SU-DHL-6 (cell line): ENCODE measurements around the gene SNED1.

Experiments
- H2AFZ ChIP-seq: fragments of 200-600 bp; sonication (generic); 2 replicates; pipeline ENCODE4 v1.6.1; 2014; ENCODE audit warnings: low read depth, mild to moderate bottlenecking, moderate library complexity, mixed read lengths, antibody characterized with exemption, low read length; ENCODE audit not compliant: severe bottlenecking
- H3F3A ChIP-seq: fragments of 200-600 bp; shearing (Covaris generic); 2 replicates; pipeline ENCODE4 v1.6.0; 2016; ENCODE audit warnings: antibody characterized with exemption, mild to moderate bottlenecking; ENCODE audit not compliant: insufficient read depth
- H3K27ac ChIP-seq: fragments of 200-600 bp; sonication (generic); 2 replicates; pipeline ENCODE4 v1.5.1; 2016; ENCODE audit warnings: low read depth, mild to moderate bottlenecking, low read length, moderate library complexity, mixed read lengths
- H3K27me3 ChIP-seq: fragments of 200-600 bp; sonication (generic), shearing (Covaris generic); 2 replicates; pipeline ENCODE4 v1.6.0; 2014; ENCODE audit warnings: mild to moderate bottlenecking, low read length
- H3K36me3 ChIP-seq: fragments of 200-600 bp; sonication (generic); 2 replicates; pipeline ENCODE4 v1.6.1; 2014; ENCODE audit warnings: mild to moderate bottlenecking, low read length, mixed read lengths
- H3K4me2 ChIP-seq: fragments of 300-600, 200-600 bp; shearing (Covaris generic), sonication (generic); 2 replicates; pipeline ENCODE4 v1.6.0; 2014; ENCODE audit warnings: low read length, low read depth, mild to moderate bottlenecking; ENCODE audit not compliant: poor library complexity, severe bottlenecking
- H3K4me3 ChIP-seq: fragments of 200-600 bp; sonication (generic); 2 replicates; pipeline ENCODE4 v1.5.1; 2014; ENCODE audit warnings: antibody characterized with exemption, low read length, mild to moderate bottlenecking, mixed read lengths; ENCODE audit not compliant: insufficient read depth, poor library complexity, severe bottlenecking
- H3K79me2 ChIP-seq: fragments of 200-600 bp; sonication (generic); 2 replicates; pipeline ENCODE4 v1.6.1; 2014; ENCODE audit warnings: mild to moderate bottlenecking, low read length, moderate library complexity; ENCODE audit not compliant: insufficient read depth
- H3K9ac ChIP-seq: fragments of 200-600 bp; sonication (generic); 2 replicates; pipeline ENCODE4 v1.7.0; 2014; ENCODE audit warnings: mild to moderate bottlenecking, low read length
- H3K9me2 ChIP-seq: fragments of 200-600 bp; sonication (generic); replicated peaks from 2 replicates; pipeline ENCODE4 v1.6.1; 2014; ENCODE audit warnings: low read length; ENCODE audit not compliant: insufficient read depth
- H3K9me3 ChIP-seq: fragments of 200-600 bp; sonication (generic); 2 replicates; pipeline ENCODE4 v1.6.1; 2014; ENCODE audit warnings: low read length, mixed read lengths; ENCODE audit not compliant: insufficient read depth
- H4K20me1 ChIP-seq: fragments of 200-600 bp; sonication (generic); 2 replicates; pipeline ENCODE4 v1.6.1; 2014; ENCODE audit warnings: low read depth, mild to moderate bottlenecking, antibody characterized with exemption, low read length, moderate library complexity, mixed read lengths
- EZH2phosphoT487 ChIP-seq: fragments of 200-600 bp; sonication (generic), shearing (Covaris generic); conservative IDR thresholded peaks from 2 replicates; pipeline ENCODE4 v1.6.1; 2018; ENCODE audit warnings: mild to moderate bottlenecking, antibody characterized with exemption, low read length, moderate library complexity, mixed read lengths
- TF ChIP-seq, protein P1 (sequence below): fragments of 200-600 bp; sonication (generic); IDR thresholded peaks from one replicate; pipeline ENCODE4 v1.5.1; 2017; ENCODE audit warnings: antibody characterized with exemption, mild to moderate bottlenecking, low read length, moderate library complexity; ENCODE audit not compliant: insufficient read depth, poor library complexity, severe bottlenecking

SNED1 gene

GRCh38 chr2:240956935-240957655 is 41.3 kb upstream of the SNED1 start:
- TF ChIP-seq, protein P1, sequence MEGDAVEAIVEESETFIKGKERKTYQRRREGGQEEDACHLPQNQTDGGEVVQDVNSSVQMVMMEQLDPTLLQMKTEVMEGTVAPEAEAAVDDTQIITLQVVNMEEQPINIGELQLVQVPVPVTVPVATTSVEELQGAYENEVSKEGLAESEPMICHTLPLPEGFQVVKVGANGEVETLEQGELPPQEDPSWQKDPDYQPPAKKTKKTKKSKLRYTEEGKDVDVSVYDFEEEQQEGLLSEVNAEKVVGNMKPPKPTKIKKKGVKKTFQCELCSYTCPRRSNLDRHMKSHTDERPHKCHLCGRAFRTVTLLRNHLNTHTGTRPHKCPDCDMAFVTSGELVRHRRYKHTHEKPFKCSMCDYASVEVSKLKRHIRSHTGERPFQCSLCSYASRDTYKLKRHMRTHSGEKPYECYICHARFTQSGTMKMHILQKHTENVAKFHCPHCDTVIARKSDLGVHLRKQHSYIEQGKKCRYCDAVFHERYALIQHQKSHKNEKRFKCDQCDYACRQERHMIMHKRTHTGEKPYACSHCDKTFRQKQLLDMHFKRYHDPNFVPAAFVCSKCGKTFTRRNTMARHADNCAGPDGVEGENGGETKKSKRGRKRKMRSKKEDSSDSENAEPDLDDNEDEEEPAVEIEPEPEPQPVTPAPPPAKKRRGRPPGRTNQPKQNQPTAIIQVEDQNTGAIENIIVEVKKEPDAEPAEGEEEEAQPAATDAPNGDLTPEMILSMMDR: no peak
- TF ChIP-seq EZH2phosphoT487: no peak
- Histone ChIP-seq H3K27ac (no peak overlapping the region), H3K9me2 (no peaks in the 10 kb centered on the region), H3K4me3 (no peak overlapping the region), H3K9me3 (no peaks in the 10 kb centered on the region), H3K4me2 (no peak overlapping the region), H3K36me3 (no peaks in the 10 kb centered on the region), H3K79me2 (no peaks in the 10 kb centered on the region), H3F3A (no peaks in the 10 kb centered on the region), H2AFZ (no peak overlapping the region), H3K9ac (no peak overlapping the region), H3K27me3 (no peaks in the 10 kb centered on the region), H4K20me1 (no peaks in the 10 kb centered on the region)

- no peak overlapping the region for H3K4me2 ChIP-seq
- H2AFZ ChIP-seq: no peak overlapping the region
- no peaks in the 10 kb centered on the region for H3K27me3 ChIP-seq
- H3K9ac ChIP-seq: no peak overlapping the region
- no peaks in the 10 kb centered on the region for H4K20me1 ChIP-seq
- H3K36me3 ChIP-seq: no peaks in the 10 kb centered on the region
- H3K9me2 ChIP-seq: no peaks in the 10 kb centered on the region
- H3F3A ChIP-seq: no peaks in the 10 kb centered on the region
- TF ChIP-seq EZH2phosphoT487: no peak
- TF ChIP-seq, protein P1: no peak
- no peaks in the 10 kb centered on the region for H3K9me3 ChIP-seq
- no peak overlapping the region for H3K27ac ChIP-seq
- H3K4me3 ChIP-seq: no peak overlapping the region
- no peaks in the 10 kb centered on the region for H3K79me2 ChIP-seq
Measured at GRCh38 chr2:240957656-240958365, 40.6 kb upstream of the SNED1 start.

DNA sequence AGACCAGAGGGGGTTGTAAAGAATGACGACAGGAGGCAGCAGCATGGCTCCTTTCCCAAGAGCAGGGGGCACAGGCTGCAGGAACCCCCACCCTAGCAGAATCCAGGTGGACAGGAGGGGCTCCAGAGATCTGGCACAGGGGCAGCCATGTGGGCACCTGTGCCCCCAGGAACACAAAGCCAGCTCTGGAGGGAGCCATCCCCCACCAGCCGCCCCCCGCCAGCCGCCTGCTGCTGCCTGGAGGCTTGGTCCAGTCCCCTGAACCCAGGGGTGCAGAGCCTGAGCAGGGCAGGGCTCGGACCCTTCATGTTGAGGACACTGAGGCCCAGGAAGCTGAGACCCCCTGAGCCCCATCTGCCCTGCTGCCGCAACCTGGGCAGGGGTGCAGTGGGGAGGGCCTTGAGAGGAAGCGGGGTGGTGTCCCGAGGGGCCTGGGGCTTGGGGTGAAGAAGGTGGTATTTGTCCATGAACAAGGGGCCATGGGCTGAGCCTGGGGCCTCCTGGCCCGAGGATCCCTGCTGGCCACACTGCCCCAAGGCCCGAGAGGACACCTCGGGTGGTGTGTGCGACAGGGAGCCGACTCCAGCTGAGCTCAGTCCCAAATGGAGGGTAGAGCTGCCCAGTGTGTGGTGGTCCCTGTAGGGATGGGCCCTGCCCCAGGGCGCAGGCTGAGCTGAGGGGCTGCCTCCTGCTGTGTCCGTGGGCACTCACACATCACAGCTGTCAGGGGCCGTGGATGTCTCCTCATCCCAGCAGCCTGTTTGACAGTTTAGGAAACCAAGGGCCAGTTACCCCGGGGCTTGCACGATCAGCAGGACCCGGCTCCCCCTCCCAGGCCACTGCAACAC is 39.8 kb upstream of the SNED1 start:
- Histone ChIP-seq H3K9ac (no peak overlapping the region), H3K9me3 (no peaks in the 10 kb centered on the region), H3K79me2 (no peaks in the 10 kb centered on the region), H2AFZ (no peak overlapping the region), H3K27ac (no peak overlapping the region), H4K20me1 (no peaks in the 10 kb centered on the region), H3K4me3 (no peak overlapping the region), H3K27me3 (no peaks in the 10 kb centered on the region), H3K9me2 (no peaks in the 10 kb centered on the region), H3K4me2 (no peak overlapping the region), H3F3A (no peaks in the 10 kb centered on the region), H3K36me3 (no peaks in the 10 kb centered on the region)
- TF ChIP-seq EZH2phosphoT487: no peak
- TF ChIP-seq, protein P1: no peak
